Omental fat pad (tissue), 4 donors: ENCODE results near the gene SLC12A7. TPM values are rescaled to one million over a fixed set of nuclear protein-coding genes. Genes with fewer than 3 reads are reported as not detected.

Experiments
- ATAC-seq: fragments of 150-250 bp; one replicate; pipeline ENCODE4 v1.9.1; 2016; ENCODE audit warnings: mild to moderate bottlenecking, moderate library complexity; ENCODE audit not compliant: low FRiP score
- DNase-seq: peaks from one replicate; pipeline ENCODE4 v3.0.0-alpha.2; 2019; ENCODE audit warnings: low spot score
- total RNA-seq, 4 donors: library from RNA; depleted of rRNA; stranded (reverse); fragments of >200 nt; gene quantifications; one replicate each; pipeline ENCODE4 v1.1.0, GENCODE V29; 2016
- TF ChIP-seq, protein P1 (sequence below), 3 donors: fragments of 450-650 bp; IDR thresholded peaks; one replicate each; pipeline ENCODE4 v1.5.1; 2016 to 2017; ENCODE audit warnings: antibody characterized with exemption in 3 of 3, mild to moderate bottlenecking in 3 of 3, moderate library complexity in 2 of 3

Gene SLC12A7
- total RNA-seq, 4 donors from 2014 or later: 17.2 to 39.0 (median 27.5) TPM

GRCh38 chr5:1119312-1119831 is 7.5 kb upstream of the SLC12A7 start:
- TF ChIP-seq, protein P1, sequence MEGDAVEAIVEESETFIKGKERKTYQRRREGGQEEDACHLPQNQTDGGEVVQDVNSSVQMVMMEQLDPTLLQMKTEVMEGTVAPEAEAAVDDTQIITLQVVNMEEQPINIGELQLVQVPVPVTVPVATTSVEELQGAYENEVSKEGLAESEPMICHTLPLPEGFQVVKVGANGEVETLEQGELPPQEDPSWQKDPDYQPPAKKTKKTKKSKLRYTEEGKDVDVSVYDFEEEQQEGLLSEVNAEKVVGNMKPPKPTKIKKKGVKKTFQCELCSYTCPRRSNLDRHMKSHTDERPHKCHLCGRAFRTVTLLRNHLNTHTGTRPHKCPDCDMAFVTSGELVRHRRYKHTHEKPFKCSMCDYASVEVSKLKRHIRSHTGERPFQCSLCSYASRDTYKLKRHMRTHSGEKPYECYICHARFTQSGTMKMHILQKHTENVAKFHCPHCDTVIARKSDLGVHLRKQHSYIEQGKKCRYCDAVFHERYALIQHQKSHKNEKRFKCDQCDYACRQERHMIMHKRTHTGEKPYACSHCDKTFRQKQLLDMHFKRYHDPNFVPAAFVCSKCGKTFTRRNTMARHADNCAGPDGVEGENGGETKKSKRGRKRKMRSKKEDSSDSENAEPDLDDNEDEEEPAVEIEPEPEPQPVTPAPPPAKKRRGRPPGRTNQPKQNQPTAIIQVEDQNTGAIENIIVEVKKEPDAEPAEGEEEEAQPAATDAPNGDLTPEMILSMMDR (IDR thresholded peaks at IDR 0.05): no peak
- no peak for DNase-seq
- no peak for ATAC-seq

DNA sequence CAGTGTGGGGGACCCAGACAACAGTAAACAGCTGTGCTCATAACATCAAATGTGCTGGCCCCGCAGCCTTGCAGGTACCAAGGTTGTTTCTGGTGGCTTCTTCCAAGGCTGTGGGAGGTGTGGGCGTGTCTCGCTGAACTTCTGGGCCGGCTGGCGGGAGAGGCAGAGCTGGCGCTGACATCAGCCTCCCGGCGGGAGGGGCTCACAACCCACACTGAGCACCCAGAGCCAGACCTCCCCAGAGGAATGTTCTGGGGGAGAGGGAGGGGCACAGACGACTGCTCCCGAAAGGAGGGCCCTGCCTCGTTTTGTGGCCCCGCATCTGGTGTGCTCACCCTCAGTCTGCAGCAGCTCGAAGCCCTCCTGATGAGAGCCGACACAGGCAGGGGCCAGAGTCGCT is 6.9 kb upstream of the SLC12A7 start:
- ATAC-seq (peak; percentile 66), DNase-seq (no peak)
- TF ChIP-seq, protein P1 (IDR thresholded peaks at IDR 0.05): no peak

- ATAC-seq (peak; percentile 88), DNase-seq (peak; percentile 56)
- TF ChIP-seq, protein P1 (IDR thresholded peaks at IDR 0.05): no peak
These were observed 6.4 kb upstream of the SLC12A7 start for GRCh38 chr5:1118231-1118698.

- DNase-seq (no peak), ATAC-seq (no peak)
- TF ChIP-seq, protein P1 (IDR thresholded peaks at IDR 0.05): no peak
These were observed 5.1 kb upstream of the SLC12A7 start for GRCh38 chr5:1116977-1117376.

DNA sequence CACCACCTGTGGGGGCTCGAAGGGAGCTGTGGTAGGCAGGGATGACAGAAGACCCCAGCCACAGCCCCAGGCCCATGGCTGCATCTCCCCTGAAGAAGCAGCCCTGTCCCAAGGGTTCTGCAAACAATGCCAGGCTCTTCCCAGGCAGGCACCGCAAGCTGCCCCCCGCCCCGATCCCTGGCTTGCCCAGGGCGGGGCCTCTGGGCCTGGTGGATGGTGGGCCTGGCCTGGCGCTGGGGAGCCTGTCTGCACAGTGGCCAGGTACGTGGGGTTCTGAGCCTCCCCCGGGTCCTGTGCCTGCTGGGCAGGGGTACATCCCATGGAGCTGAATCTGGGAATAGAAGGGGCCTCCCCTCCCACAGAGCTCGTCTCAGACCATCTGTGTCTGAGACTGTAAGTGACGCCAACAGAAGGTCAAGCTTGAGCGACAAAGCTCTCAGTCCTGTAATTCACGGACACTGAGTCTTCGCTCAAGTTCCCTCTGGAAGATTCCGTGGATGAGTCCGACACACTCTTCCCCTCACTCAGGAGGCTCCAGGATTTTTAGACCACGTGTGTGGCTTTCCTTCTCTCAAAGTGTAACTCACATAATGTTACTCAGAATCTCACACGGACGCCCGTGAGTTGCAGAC is 4.4 kb upstream of the SLC12A7 start:
- ATAC-seq: no peak
- TF ChIP-seq, protein P1 (IDR thresholded peaks at IDR 0.05): no peak
- DNase-seq: no peak

GRCh38 chr5:1115123-1115815 is 3.4 kb upstream of the SLC12A7 start:
- ATAC-seq: no peak
- DNase-seq: no peak
- TF ChIP-seq, protein P1 (IDR thresholded peaks at IDR 0.05): no peak
